Measurements from ENCODE around the gene MRTFB. TPM values are rescaled to one million over a fixed set of nuclear protein-coding genes. Genes with fewer than 3 reads are reported as not detected.

Gene MRTFB
- polyA plus RNA-seq, 1 experiment = 6.2 TPM

DNA sequence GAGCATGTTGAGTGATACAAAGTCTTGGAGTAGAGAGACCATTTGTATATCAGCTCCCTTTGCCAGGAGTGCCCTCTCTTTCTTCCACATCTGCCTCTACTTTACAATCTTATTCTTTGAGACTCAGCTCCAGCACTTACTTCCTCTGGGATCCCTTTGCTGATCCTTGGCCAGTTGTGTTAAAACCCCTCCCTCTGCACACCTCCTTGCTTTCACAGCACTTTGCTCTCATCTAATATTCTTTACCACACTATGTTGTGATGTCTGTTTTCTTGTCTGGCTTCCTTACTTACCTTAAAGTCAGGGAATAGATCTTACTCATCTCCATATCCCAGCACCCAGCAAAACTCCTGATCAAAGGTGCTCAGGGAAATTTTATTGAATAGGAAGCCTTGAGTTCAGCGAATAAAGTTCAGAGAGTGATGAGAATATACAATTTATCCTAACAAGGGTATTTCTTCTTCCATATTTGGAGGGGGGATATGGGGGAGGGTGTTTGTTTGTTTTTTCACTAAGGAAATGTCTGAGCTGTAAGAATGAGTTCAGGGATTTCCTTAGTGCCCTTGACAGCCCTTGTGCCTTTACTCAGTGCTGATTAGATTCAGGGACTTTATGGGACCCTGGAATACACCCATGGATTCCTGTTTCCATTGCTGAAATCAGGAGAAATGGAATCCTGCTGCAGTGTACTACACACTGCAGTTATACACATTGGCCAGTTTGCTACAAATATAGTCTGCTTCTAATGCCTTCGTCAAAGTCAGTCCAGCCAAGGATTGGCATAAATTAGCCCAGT, 32.0 kb downstream of the MRTFB start:
- no peak for DNase-seq (ENCODE audit: low read depth)
- TF ChIP-seq, protein P1, sequence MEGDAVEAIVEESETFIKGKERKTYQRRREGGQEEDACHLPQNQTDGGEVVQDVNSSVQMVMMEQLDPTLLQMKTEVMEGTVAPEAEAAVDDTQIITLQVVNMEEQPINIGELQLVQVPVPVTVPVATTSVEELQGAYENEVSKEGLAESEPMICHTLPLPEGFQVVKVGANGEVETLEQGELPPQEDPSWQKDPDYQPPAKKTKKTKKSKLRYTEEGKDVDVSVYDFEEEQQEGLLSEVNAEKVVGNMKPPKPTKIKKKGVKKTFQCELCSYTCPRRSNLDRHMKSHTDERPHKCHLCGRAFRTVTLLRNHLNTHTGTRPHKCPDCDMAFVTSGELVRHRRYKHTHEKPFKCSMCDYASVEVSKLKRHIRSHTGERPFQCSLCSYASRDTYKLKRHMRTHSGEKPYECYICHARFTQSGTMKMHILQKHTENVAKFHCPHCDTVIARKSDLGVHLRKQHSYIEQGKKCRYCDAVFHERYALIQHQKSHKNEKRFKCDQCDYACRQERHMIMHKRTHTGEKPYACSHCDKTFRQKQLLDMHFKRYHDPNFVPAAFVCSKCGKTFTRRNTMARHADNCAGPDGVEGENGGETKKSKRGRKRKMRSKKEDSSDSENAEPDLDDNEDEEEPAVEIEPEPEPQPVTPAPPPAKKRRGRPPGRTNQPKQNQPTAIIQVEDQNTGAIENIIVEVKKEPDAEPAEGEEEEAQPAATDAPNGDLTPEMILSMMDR (IDR thresholded peaks at IDR 0.05; ENCODE audit: insufficient read depth, low read depth, low read length) = no peak
- CTCF ChIA-PET = interaction anchor here (0.6 to 2.4 kb wide), 2 partner anchors 23 to 80 kb away, joined by 3 to 5 read pairs; no protein-coding TSS in a partner anchor

DNA sequence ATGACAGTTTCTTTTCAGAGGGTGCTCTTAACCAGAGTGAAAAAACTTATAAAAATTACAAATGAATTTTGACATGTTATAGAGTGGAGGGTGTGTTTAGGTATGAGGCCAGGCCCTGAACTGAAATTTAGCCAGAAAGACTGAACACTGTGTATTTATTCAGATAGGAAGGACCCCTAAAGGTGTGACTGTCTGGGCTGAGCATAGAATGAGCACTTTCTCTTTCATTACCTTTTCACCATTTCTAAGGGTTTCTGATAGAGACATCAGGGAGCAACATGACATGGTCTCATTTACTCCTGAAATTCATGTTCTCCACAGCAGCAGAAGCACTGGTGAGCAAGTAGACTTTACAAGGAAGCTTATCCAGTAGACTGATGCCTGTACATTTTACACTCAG, 32.9 kb downstream of the MRTFB start:
- POLR2A ChIA-PET = no interaction called here
- Histone ChIP-seq H3K4me3 (ENCODE audit: low read depth, low read length) (no peak overlapping the region), H3K27me3 (ENCODE audit: control insufficient read depth, insufficient read depth, low read length) (no peaks in the 10 kb centered on the region), H3K36me3 (ENCODE audit: control insufficient read depth, insufficient read depth, low read length) (no peaks in the 10 kb centered on the region)
- CTCF ChIA-PET = interaction anchor here (2.4 kb wide), 1 partner anchor 22 kb away, joined by 5 read pairs; no protein-coding TSS in a partner anchor
- TF ChIP-seq, protein P1 (IDR thresholded peaks at IDR 0.05; ENCODE audit: insufficient read depth, low read depth, low read length) = no peak
- no peak for DNase-seq (ENCODE audit: low read depth)

More for the DNA sequence above, 32.0 kb downstream of the MRTFB start:
- Histone ChIP-seq H3K36me3 (ENCODE audit: control insufficient read depth, insufficient read depth, low read length) (no peaks in the 10 kb centered on the region), H3K27me3 (ENCODE audit: control insufficient read depth, insufficient read depth, low read length) (no peaks in the 10 kb centered on the region), H3K4me3 (ENCODE audit: low read depth, low read length) (no peak overlapping the region)
- POLR2A ChIA-PET = no interaction called here

DNA sequence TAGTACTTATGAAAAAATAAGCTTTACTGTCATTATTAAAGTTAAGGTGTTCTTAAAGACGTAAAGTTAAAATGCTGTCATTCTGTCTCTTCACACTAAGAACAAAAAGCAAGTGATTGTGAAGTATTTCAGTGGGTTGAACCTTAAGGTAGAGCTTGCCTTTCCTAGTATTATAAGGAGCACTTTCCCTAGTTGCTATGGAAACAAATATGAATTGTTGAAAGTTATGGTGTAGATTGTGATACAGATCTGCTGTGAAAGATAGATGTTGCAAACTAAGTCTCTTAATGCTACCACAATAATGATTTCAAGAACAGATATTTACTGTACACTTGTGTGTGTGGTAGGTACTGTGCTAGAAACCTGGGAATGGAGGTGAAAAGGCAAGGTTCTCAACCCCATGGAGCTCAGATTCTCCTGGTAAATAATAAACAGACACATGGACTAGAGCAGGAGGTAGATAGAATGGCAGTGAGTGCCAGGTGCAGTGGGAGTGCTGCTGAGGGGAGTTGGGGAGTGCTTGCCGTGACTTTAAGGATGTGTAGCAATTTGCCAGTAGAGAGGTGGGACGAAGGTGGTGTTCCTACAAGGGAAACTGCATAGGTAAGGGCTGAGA, 34.7 kb downstream of the MRTFB start:
- ChIA-PET CTCF (interaction anchor here (1.9 to 2.4 kb wide), 2 partner anchors 12 to 20 kb away, joined by 5 to 7 read pairs; no protein-coding TSS in a partner anchor), POLR2A (interaction anchor here (0.6 kb wide), 1 partner anchor 37 kb away, joined by 11 read pairs; no protein-coding TSS in a partner anchor)
- DNase-seq (ENCODE audit: low read depth) = no peak
- H3K27me3 ChIP-seq (ENCODE audit: control insufficient read depth, insufficient read depth, low read length) = no peaks in the 10 kb centered on the region
- no peak overlapping the region for H3K4me3 ChIP-seq (ENCODE audit: low read depth, low read length)
- TF ChIP-seq, protein P1 (IDR thresholded peaks at IDR 0.05; ENCODE audit: insufficient read depth, low read depth, low read length) = no peak
- no peaks in the 10 kb centered on the region for H3K36me3 ChIP-seq (ENCODE audit: control insufficient read depth, insufficient read depth, low read length)

DNA sequence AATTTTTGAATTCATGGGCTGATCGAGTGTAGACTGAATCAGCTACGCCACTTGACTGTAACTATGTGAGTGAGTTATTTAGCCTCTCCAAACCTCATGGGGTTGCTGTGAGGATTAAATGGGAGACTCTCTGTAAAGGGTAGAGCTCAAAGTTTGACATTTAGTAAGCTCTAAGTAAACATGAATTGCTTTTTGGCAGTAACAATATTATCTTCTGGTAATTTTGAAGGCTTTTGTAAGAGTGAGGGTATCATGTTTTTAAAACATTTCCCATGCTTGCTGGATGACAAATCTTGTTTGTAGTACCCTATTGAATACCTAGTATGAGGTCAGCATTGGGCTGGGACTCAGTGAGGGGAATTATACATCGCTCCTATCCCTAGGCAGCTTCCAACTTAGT, 35.3 kb downstream of the MRTFB start:
- ChIA-PET POLR2A (no interaction called here), CTCF (interaction anchor here (1.0 to 1.9 kb wide), 2 partner anchors 11 to 21 kb away, joined by 4 to 7 read pairs; no protein-coding TSS in a partner anchor)
- Histone ChIP-seq H3K27me3 (ENCODE audit: control insufficient read depth, insufficient read depth, low read length) (no peaks in the 10 kb centered on the region), H3K4me3 (ENCODE audit: low read depth, low read length) (no peak overlapping the region), H3K36me3 (ENCODE audit: control insufficient read depth, insufficient read depth, low read length) (no peaks in the 10 kb centered on the region)
- no peak for DNase-seq (ENCODE audit: low read depth)
- TF ChIP-seq, protein P1 (IDR thresholded peaks at IDR 0.05; ENCODE audit: insufficient read depth, low read depth, low read length) = no peak

DNA sequence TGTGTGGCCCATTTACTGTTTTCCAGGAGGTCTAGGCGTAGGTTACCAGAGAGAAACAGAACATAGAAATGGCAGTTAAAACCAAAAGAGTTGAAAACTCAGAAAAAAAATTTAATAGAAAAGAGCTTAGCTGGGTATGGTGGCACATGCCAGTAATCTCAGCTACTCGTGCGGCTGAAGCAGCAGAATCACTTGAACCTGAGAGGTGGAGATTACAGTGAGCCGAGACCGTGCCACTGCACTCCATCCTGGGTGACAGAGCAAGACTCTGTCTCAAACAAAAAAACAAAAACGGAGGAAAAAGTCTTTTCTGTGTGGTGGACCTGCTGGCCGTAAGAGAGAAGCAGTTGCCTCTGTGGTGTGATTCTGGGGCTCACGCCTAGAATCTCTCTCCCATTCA, 35.8 kb downstream of the MRTFB start:
- TF ChIP-seq, protein P1 (IDR thresholded peaks at IDR 0.05; ENCODE audit: insufficient read depth, low read depth, low read length) = no peak
- ChIA-PET CTCF (interaction anchor here (1.0 to 1.9 kb wide), 2 partner anchors 10 to 20 kb away, joined by 4 to 7 read pairs; no protein-coding TSS in a partner anchor), POLR2A (no interaction called here)
- Histone ChIP-seq H3K27me3 (ENCODE audit: control insufficient read depth, insufficient read depth, low read length) (no peaks in the 10 kb centered on the region), H3K4me3 (ENCODE audit: low read depth, low read length) (no peak overlapping the region), H3K36me3 (ENCODE audit: control insufficient read depth, insufficient read depth, low read length) (no peaks in the 10 kb centered on the region)
- DNase-seq (ENCODE audit: low read depth) = no peak
